IMR-90 (cell line): ENCODE results near the gene RBM23. TPM values are rescaled to one million over a fixed set of nuclear protein-coding genes. Genes with fewer than 3 reads are reported as not detected.
A peak's percentile ranks its signal among the peaks of the same experiment; 100 is the strongest.

Experiments used
- ATAC-seq: fragments of 200-7000 bp; cut with Tn5 transposase; 2 replicates; pipeline ENCODE4 v1.9.1; 2020; ENCODE audit warnings: low read depth, mild to moderate bottlenecking, moderate library complexity
- Bru-seq: library from RNA; stranded (reverse); fragments of 400-500 nt; gene quantifications from one replicate; lab custom pipeline; 2021; lab: Mats Ljungman, UMichigan
- BruChase-seq, 2 experiments: library from RNA; stranded (reverse); fragments of 400-500 nt; gene quantifications; one replicate each; lab custom pipeline; 2021; lab: Mats Ljungman, UMichigan
- BruUV-seq: library from RNA; stranded (reverse); fragments of 400-500 nt; replicated peaks from 2 replicates; lab custom pipeline; 2021; lab: Mats Ljungman, UMichigan
- CTCF ChIA-PET: fragments of 300-600 bp; formaldehyde crosslinking; extraction: SDS; loops from one replicate; lab custom pipeline; 2021; ENCODE audit warnings: antibody characterized with exemption; lab: Yijun Ruan, JAX
- POLR2A ChIA-PET: fragments of 300-600 bp; sonication (Branson Sonifier 250); formaldehyde crosslinking; loops from one replicate; lab custom pipeline; 2022; ENCODE audit warnings: antibody characterized with exemption; ENCODE audit not compliant: unreplicated experiment; lab: Charles Lee
- DNase-seq: peaks from one replicate; pipeline ENCODE4 v3.0.0; 2013
- H2AFZ ChIP-seq: replicated peaks from 2 replicates; pipeline ENCODE3; 2013; ENCODE audit warnings: low read length, mild to moderate bottlenecking; ENCODE audit not compliant: poor library complexity
- H2AK5ac ChIP-seq: 2 replicates; pipeline ENCODE4 v1.6.1; 2013; ENCODE audit warnings: low read depth, low read length, inconsistent platforms
- H2AK9ac ChIP-seq: replicated peaks from 2 replicates; pipeline ENCODE3; 2013; ENCODE audit warnings: mild to moderate bottlenecking, low read depth, low read length, moderate library complexity; ENCODE audit not compliant: poor library complexity
- H2BK120ac ChIP-seq: 2 replicates; pipeline ENCODE4 v1.6.1; 2013; ENCODE audit warnings: low read depth, low read length, inconsistent platforms
- H2BK15ac ChIP-seq: 3 replicates; pipeline ENCODE4 v1.6.1; 2013; ENCODE audit warnings: low read depth, low read length, inconsistent platforms
- H2BK20ac ChIP-seq: 2 replicates; pipeline ENCODE4 v1.6.1; 2013; ENCODE audit warnings: low read depth, mild to moderate bottlenecking, inconsistent platforms, low read length, moderate library complexity
- H2BK5ac ChIP-seq: 2 replicates; pipeline ENCODE4 v1.6.1; 2013; ENCODE audit warnings: mild to moderate bottlenecking, low read depth, low read length, inconsistent platforms; ENCODE audit not compliant: poor library complexity, severe bottlenecking
- H3K14ac ChIP-seq: replicated peaks from 2 replicates; pipeline ENCODE4 v1.6.1; 2013; ENCODE audit warnings: low read depth, low read length, inconsistent platforms
- H3K18ac ChIP-seq: 2 replicates; pipeline ENCODE4 v1.6.1; 2013; ENCODE audit warnings: low read depth, low read length, control low read depth
- H3K23ac ChIP-seq: 2 replicates; pipeline ENCODE4 v1.6.1; 2013; ENCODE audit warnings: low read depth, low read length, inconsistent platforms
- H3K27ac ChIP-seq: 2 replicates; pipeline ENCODE4 v1.5.1; 2013; ENCODE audit warnings: mild to moderate bottlenecking, control low read depth, low read length; ENCODE audit not compliant: insufficient read depth
- H3K27me3 ChIP-seq: 2 replicates; pipeline ENCODE4 v1.6.1; 2013; ENCODE audit warnings: low read length; ENCODE audit not compliant: control insufficient read depth, insufficient read depth
- H3K36me3 ChIP-seq: 2 replicates; pipeline ENCODE4 v1.6.1; 2013; ENCODE audit warnings: low read length, mixed read lengths; ENCODE audit not compliant: control insufficient read depth, insufficient read depth
- H3K4ac ChIP-seq: 2 replicates; pipeline ENCODE4 v1.6.1; 2013; ENCODE audit warnings: low read depth, low read length, inconsistent platforms
- H3K4me1 ChIP-seq: 2 replicates; pipeline ENCODE4 v1.6.1; 2013; ENCODE audit warnings: low read length, mixed read lengths; ENCODE audit not compliant: control insufficient read depth, insufficient read depth
- H3K4me2 ChIP-seq: 2 replicates; pipeline ENCODE4 v1.6.1; 2013; ENCODE audit warnings: low read depth, mild to moderate bottlenecking, control low read depth, low read length, moderate library complexity
- H3K4me3 ChIP-seq: 2 replicates; pipeline ENCODE4 v1.5.1; 2013; ENCODE audit warnings: low read depth, mild to moderate bottlenecking, control low read depth, low read length, moderate library complexity; ENCODE audit not compliant: insufficient read depth
- H3K56ac ChIP-seq: 2 replicates; pipeline ENCODE4 v1.6.1; 2013; ENCODE audit warnings: low read length, inconsistent platforms; ENCODE audit not compliant: insufficient read depth; ENCODE audit errors: extremely low read depth
- H3K79me1 ChIP-seq, 2 experiments: 2 replicates each; pipeline ENCODE4 v1.6.1; 2013; ENCODE audit warnings: low read length in 2 of 2, inconsistent platforms in 1 of 2, low read depth in 1 of 2
- H3K9ac ChIP-seq: 2 replicates; pipeline ENCODE4 v1.6.1; 2013; ENCODE audit warnings: low read depth, low read length, control low read depth
- H3K9me1 ChIP-seq: 2 replicates; pipeline ENCODE4 v1.6.1; 2013; ENCODE audit warnings: low read length, inconsistent platforms; ENCODE audit not compliant: insufficient read depth
- H3K9me3 ChIP-seq: 2 replicates; pipeline ENCODE4 v1.6.1; 2013; ENCODE audit warnings: low read length; ENCODE audit not compliant: control insufficient read depth, insufficient read depth
- H4K20me1 ChIP-seq: 2 replicates; pipeline ENCODE4 v1.6.1; 2013; ENCODE audit warnings: low read length, inconsistent platforms; ENCODE audit not compliant: insufficient read depth
- H4K5ac ChIP-seq: 2 replicates; pipeline ENCODE4 v1.6.1; 2013; ENCODE audit warnings: mild to moderate bottlenecking, low read depth, low read length, control low read depth
- H4K8ac ChIP-seq, 2 experiments: 2 replicates each; pipeline ENCODE4 v1.6.1; 2013; ENCODE audit warnings: low read depth in 2 of 2, low read length in 2 of 2, control low read depth in 1 of 2, inconsistent platforms in 1 of 2
- H4K91ac ChIP-seq: 2 replicates; pipeline ENCODE4 v1.6.1; 2013; ENCODE audit warnings: low read depth, low read length, inconsistent platforms; ENCODE audit not compliant: insufficient read depth
- BHLHE40 ChIP-seq: fragments of 150-350 bp; IDR thresholded peaks from 2 replicates; pipeline ENCODE4 v1.6.1; 2016; ENCODE audit warnings: mild to moderate bottlenecking, low read depth, low read length
- CEBPB ChIP-seq: IDR thresholded peaks from 2 replicates; pipeline ENCODE4 v1.6.1; 2012; ENCODE audit warnings: low read depth, low read length, improper control_type of control experiment
- CHD1 ChIP-seq: IDR thresholded peaks from 2 replicates; pipeline ENCODE4 v1.6.1; 2012; ENCODE audit warnings: low read depth, low read length, improper control_type of control experiment
- CTCF ChIP-seq: conservative IDR thresholded peaks from 2 replicates; pipeline ENCODE4 v1.5.1; 2012; ENCODE audit warnings: mild to moderate bottlenecking, low read depth, low read length, improper control_type of control experiment
- FOS ChIP-seq: fragments of 150-350 bp; IDR thresholded peaks from 2 replicates; pipeline ENCODE4 v1.6.1; 2016; ENCODE audit warnings: low read depth, low read length
- MAFK ChIP-seq: IDR thresholded peaks from 2 replicates; pipeline ENCODE4 v1.6.1; 2012; ENCODE audit warnings: low read depth, low read length, improper control_type of control experiment
- MAZ ChIP-seq: IDR thresholded peaks from 2 replicates; pipeline ENCODE4 v1.6.1; 2012; ENCODE audit warnings: low read depth, mild to moderate bottlenecking, low read length, improper control_type of control experiment, moderate library complexity, borderline replicate concordance
- MXI1 ChIP-seq: IDR thresholded peaks from 2 replicates; pipeline ENCODE4 v1.6.1; 2012; ENCODE audit warnings: low read depth, mild to moderate bottlenecking, low read length, moderate library complexity, borderline replicate concordance
- NFE2L2 ChIP-seq: fragments of 150-350 bp; IDR thresholded peaks from 2 replicates; pipeline ENCODE4 v1.6.1; 2016; ENCODE audit warnings: low read depth, mild to moderate bottlenecking, low read length
- POLR2A ChIP-seq: IDR thresholded peaks from 2 replicates; pipeline ENCODE4 v1.6.1; 2012; ENCODE audit warnings: mild to moderate bottlenecking, low read depth, low read length
- RAD21 ChIP-seq: IDR thresholded peaks from 2 replicates; pipeline ENCODE4 v1.6.1; 2012; ENCODE audit warnings: low read length, improper control_type of control experiment
- SMC3 ChIP-seq: fragments of 150-350 bp; IDR thresholded peaks from 2 replicates; pipeline ENCODE4 v1.6.1; 2016; ENCODE audit warnings: low read depth, mild to moderate bottlenecking, antibody characterized with exemption, low read length, moderate library complexity
- USF2 ChIP-seq: fragments of 150-350 bp; IDR thresholded peaks from 2 replicates; pipeline ENCODE4 v1.6.1; 2017; ENCODE audit warnings: mild to moderate bottlenecking, antibody characterized with exemption, low read length, low read depth
- WGBS, 2 experiments: methylation state at CpG; one replicate each; pipeline versions ENCODE4 v1.1.5 to v1.1.7; 2013; ENCODE audit warnings: missing lambda C conversion rate in 2 of 2; ENCODE audit not compliant: insufficient read length in 1 of 2; ENCODE audit errors: extremely low coverage in 2 of 2; 5-methylcytosine and 5-hydroxymethylcytosine counted together
- dilution Hi-C: fragments of 300-500 bp; cut with HindIII; formaldehyde crosslinking; loops from one replicate; pipeline ENCODE4 v1.14.3; 2018; ENCODE audit warnings: low sequenced_read_pairs; ENCODE audit not compliant: unreplicated experiment
- in situ Hi-C: fragments of 300-500 bp; cut with MboI; formaldehyde crosslinking; loops from 3 replicates; pipeline ENCODE4 v1.14.3; 2019; ENCODE audit warnings: low sequenced_read_pairs, inconsistent platforms, mixed read lengths
- intact Hi-C: fragments of 100-400 bp; cut with micrococcal nuclease; formaldehyde crosslinking; loops from 2 replicates; pipeline ENCODE4 v1.10.0; 2022
- long read RNA-seq: library from polyadenylated mRNA; unstranded; transcript quantifications from one replicate; pipeline ENCODE4 v2.0.0, GENCODE V29; 2021; ENCODE audit not compliant: unreplicated experiment
- polyA plus RNA-seq, 3 experiments: library from polyadenylated mRNA; depleted of rRNA; stranded (reverse); fragments of >200 nt; gene quantifications; 2 replicates each; pipeline ENCODE4 v1.2.3, GENCODE V29; 2012; ENCODE audit warnings: low replicate concordance in 1 of 3
- total RNA-seq: library from RNA; depleted of rRNA; stranded (reverse); fragments of >200 nt; gene quantifications from 2 replicates; pipeline ENCODE4 v1.2.3, GENCODE V29; 2012; rRNA removed

RBM23 gene
- 375 and 830 TPM in 2 replicates for total RNA-seq
- 43.4 and 44.7 TPM in 2 replicates for polyA plus RNA-seq (2012; rRNA removed)
- 35.2 and 53.2 TPM in 2 replicates for polyA plus RNA-seq (2012; cell fraction: cytosol; rRNA removed)
- 61.2 and 73.0 TPM in 2 replicates for polyA plus RNA-seq (2012; cell fraction: nucleus; rRNA removed; ENCODE audit: low replicate concordance)
- Bru-seq, nascent RNA: percentile 78 among the genes with signal in this experiment
- BruChase-seq, experiment 1, labeled RNA remaining after a 6-hour chase: percentile 87 among the genes with signal in this experiment
- BruChase-seq, experiment 2, labeled RNA remaining after a 2-hour chase: percentile 76 among the genes with signal in this experiment
- long read RNA-seq, full-length matches to known transcripts: 26 of 36 reads
- long read RNA-seq, partial matches to known transcripts: 6 of 36 reads
- long read RNA-seq, other reads (novel, unspliced or antisense): 4 of 36 reads

- H2BK15ac ChIP-seq: peak within 1 kb of the TSS; percentile 62; the same call in 1 of the 3 replicates
- 0 out of 2 replicates have a peak, but pooled peaks have one; percentile 29 for TF ChIP-seq BHLHE40
- no peak for TF ChIP-seq USF2
- TF ChIP-seq MAZ: peak; percentile 52; the same call in 1 of the 2 replicates
- TF ChIP-seq CHD1: no peak
- TF ChIP-seq CTCF: no peak
- no peak for TF ChIP-seq RAD21
- no peak for TF ChIP-seq MAFK
- peak; percentile 80 for TF ChIP-seq CEBPB
- no peak for TF ChIP-seq MXI1
- no peak for TF ChIP-seq SMC3
- 0 out of 2 replicates have a peak, but pooled peaks have one; percentile 23 for TF ChIP-seq FOS
- TF ChIP-seq POLR2A: peak; percentile 88
- TF ChIP-seq NFE2L2: no peak
Measured at GRCh38 chr14:22918804-22919600, at the start of gene RBM23. RBM23 (minus strand) TSS chr14:22919149.

More at GRCh38 chr14:22918804-22919600, at the start of gene RBM23:
- peak within 1 kb of the TSS; percentile 89 for H4K91ac ChIP-seq
- CTCF ChIA-PET: interaction anchor here (1.5 to 1.9 kb wide), 3 partner anchors 8 to 19 kb away, joined by 5 to 8 read pairs (median 5); partner anchors contain the start of gene PRMT5
- BruUV-seq: no TSS peak
- H2AK5ac ChIP-seq: peak within 1 kb of the TSS; percentile 99
- H4K20me1 ChIP-seq: no peaks in the 10 kb centered on the region
- peaks cover 9% of the 10 kb centered on the region for H3K4me1 ChIP-seq
- H3K27me3 ChIP-seq: no peaks in the 10 kb centered on the region
- peaks cover 15 to 53% of the 10 kb centered on the region in 2 experiments for H3K79me1 ChIP-seq
- ATAC-seq (peak; percentile 97), DNase-seq (peak; percentile 100)
- H3K4me2 ChIP-seq: peak within 1 kb of the TSS; percentile 96
- peak within 1 kb of the TSS; percentile 95 for H3K9ac ChIP-seq
- peak within 1 kb of the TSS; percentile 92 for H2AK9ac ChIP-seq
- peak within 1 kb of the TSS; percentile 82 for H3K27ac ChIP-seq
- peak within 1 kb of the TSS; percentile 94 for H3K56ac ChIP-seq
- H3K9me1 ChIP-seq: peaks cover 5% of the 10 kb centered on the region
- intact Hi-C loops: loop anchor here (1.0 to 5.0 kb wide), 2 partner anchors 47 to 82 kb away; partner anchors contain the start of gene MMP14
- POLR2A ChIA-PET: interaction anchor here (0.6 kb wide), 1 partner anchor 283 kb away, joined by 3 read pairs; no protein-coding TSS in a partner anchor
- peak within 1 kb of the TSS; percentile 57 for H3K4me3 ChIP-seq
- H3K36me3 ChIP-seq: peaks cover 21% of the 10 kb centered on the region
- no peak within 1 kb of the TSS; the same call in 1 of the 2 replicates for H2BK20ac ChIP-seq
- peak within 1 kb of the TSS; percentile 92 for H4K5ac ChIP-seq
- peak within 1 kb of the TSS; percentile 68 for H2BK120ac ChIP-seq
- dilution Hi-C loops: no loop called here
- 0% methylated on average over 7 of the region's 46 CpGs; no CpG with 5 or more reads in 1 of the 2 experiments for WGBS, 2 experiments
- peak within 1 kb of the TSS; percentile 83 for H3K14ac ChIP-seq
- in situ Hi-C loops: no loop called here
- peak within 1 kb of the TSS; percentile 38 for H3K18ac ChIP-seq
- peak within 1 kb of the TSS; percentile 99 for H3K23ac ChIP-seq
- peak within 1 kb of the TSS; percentile 91 for H3K4ac ChIP-seq
- H4K8ac ChIP-seq: peak within 1 kb of the TSS; percentile 77 to 97
- H2AFZ ChIP-seq: peak within 1 kb of the TSS; percentile 92
- no peaks in the 10 kb centered on the region for H3K9me3 ChIP-seq
- H2BK5ac ChIP-seq: peak within 1 kb of the TSS; percentile 83
